GM19468 (cell line): Measurements from ENCODE around the gene MSI2.

Experiments used
- ATAC-seq: cut with Tn5 transposase; IDR thresholded peaks from one replicate; pipeline ENCODE4 v1.9.1; 2021; ENCODE audit warnings: mild to moderate bottlenecking, moderate library complexity, moderate number of reproducible peaks; ENCODE audit not compliant: unreplicated experiment; ENCODE audit errors: extremely low read depth

MSI2 gene

DNA sequence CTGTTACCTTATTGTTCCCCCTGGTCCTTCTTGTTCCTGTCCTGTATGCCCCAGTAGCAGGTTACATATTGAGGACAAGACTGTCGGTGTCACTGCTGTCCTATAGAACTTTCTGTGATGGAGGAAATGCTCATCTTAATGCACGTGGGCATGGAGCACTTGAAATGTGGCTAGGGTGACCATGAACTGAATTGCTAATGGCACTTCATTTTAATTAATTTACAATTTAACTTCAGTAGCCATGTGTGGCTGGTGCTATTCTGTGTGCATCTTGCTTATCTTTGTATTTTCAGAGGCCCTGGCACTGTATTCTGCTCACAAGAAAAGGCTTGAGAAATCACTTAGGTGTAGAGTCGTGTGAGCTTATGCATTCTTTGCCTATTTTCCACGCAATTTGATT, 125.2 kb downstream of the MSI2 start:
- ATAC-seq = no peak

DNA sequence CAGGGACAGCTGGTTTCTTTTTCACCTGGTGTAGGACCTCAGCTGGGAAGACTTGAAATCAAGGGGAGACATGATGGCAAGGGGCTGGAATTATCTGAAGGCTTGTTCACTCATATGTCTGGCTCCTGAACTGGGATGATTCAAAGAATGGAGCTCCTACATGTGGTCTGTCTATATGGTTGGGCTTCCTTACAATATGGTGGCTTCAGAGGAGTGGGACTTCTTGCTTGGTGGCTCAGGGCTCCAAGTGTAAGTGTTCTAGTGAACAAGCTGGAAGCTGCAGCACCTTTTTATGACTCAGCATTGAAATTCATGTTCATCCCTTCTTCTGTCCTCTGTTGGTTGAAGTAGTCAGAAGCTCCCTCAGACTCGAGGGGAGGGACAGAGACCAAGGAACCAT, 127.9 kb downstream of the MSI2 start:
- no peak for ATAC-seq

DNA sequence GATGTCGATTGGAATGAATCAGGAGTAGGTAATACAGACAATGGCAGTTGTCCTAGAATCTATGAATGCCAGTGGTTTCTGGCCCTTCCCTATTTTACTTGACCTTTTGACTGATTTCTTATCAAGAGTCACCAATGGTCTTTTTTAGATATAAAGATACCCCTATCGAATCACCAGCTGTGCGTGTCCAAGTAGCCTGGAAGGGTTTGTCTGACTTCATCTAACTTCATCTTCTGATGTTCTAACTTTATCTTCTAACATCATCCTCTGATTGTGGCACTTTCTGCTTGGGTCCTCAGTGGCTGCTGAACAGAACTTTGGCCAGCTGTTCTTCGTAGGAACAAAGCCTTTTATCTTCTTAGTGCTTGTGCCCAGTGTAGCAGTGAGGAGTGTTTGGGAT, 129.7 kb downstream of the MSI2 start:
- ATAC-seq = no peak

DNA sequence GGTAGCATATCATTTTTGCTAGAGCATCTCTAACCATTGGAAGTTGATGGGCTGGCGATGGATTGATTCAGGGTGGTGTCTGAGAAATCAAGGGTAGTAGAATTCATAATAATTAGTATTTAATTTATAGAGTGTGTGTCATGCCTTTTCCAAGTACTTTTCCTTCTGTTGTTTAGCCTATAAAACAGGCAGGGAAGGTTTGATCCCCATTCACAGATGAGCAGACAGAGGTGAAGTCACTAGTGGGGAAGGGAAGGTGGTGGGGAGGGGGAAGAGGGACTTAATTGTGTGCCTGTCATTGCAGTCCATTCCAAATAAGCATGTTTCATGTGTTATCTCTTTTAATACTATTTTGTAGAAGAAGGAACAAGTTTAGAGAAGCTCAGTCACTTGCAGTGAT, 131.3 kb downstream of the MSI2 start:
- no peak for ATAC-seq

DNA sequence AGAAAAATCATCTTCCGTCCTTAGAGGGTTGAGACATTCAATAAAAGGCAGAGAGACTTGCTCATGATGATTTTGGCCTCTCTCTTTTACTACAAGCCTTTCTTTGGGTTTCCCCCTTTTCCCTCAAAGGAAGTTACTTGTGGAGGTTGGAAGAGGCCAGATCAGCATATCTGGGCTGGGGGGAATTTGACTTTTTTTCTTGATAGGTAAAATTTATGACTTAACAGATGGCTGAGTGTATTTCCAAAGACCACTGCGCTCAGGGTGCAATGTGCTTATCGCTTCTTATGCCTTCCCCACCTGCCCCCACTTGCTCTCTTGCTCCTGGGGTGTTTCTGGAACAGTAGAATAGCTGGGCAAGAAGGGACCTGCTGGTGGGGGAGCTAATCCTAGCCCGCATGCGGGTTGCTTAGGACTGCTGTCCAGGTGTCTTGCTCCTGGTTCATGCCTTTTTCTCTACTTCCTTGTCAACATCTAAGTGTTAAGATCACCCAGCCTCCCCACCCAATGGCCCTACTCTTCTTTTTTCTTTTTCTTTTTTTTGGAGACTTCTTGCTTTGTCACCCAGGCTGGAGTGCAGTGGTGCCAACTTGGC, 131.9 kb downstream of the MSI2 start:
- ATAC-seq = no peak

DNA sequence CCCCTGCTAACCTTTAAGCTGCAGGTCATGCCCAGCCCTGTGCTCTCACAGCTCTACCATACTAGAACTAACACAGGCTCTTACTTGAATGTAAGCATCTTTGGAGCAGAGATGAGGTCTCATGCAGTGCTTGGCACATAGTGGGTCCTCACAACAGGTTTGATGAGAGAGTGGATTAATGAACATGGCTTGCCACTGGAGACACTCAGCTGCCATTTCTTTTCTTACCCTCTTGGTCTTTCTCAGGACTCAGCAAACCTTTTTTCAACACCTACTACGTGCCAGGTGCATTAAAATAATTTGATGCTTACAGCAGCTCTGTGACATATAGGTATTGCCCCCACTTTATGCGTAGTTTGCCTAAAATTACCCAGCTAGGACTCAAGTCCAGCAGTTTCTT, 133.2 kb downstream of the MSI2 start:
- ATAC-seq = no peak

DNA sequence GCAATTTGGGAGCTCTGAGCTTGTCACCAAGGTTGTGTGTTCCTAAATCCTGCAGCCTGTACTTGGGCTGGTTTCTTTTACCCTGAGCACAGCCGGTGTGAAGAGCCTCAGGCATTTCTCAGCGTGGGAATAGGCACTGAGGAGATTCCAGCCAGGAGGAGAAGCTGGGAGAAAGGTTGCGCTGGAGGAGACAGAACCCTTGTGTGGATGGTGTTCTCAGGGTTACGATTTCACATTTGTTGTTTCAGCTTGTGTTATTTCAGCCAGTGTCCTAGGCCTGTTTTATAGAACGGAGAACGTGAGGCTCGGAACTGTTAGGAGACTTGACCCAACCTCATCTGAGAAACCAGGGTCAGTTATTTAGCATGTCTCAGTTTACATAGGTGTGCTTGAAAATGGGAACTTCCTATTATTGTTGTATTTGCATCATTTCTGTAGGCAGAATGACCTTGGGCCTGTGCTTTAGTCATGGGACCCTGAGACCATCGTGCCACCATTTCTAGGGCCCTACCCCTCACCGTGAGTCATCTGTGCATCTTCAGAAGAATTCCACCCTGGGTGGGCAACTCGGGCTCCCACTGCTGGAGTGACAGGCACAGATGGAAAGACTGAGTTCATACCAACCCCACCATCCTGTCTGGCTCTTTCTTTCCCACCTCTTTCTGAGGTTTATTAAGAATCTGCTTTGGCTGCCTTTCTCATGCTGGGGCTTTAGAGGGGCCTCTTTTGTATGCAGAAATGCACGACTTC, 134.9 kb downstream of the MSI2 start:
- ATAC-seq = no peak

DNA sequence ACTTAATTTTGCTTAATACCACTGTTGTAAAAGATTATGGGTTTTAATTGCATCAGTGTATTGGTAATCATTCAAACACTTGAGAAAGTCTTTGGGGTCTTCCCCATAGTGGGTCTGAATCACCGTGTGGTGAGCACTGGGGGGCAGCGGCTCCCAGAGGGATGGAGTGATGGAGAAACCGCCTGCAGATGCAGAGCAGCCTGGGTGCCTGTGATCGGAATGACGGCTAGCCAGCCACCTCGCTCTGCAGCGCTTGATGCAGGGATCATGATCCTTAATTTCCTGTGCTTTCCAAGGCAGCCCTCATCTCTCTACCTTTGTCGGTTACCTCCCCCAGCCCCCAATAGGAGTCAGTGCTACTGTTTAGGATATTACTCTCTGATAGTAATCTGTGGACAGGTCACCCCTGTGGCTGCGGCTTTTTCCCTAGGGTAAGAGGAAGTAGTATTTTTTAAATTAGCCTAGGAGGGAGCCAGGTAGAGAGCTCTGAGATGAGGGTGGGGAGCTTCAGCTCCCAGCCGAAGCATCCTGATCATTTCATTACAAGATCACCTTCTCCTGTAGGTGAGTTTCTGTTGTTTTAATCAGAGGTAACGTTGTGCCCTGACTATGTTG, 135.6 kb downstream of the MSI2 start:
- no peak for ATAC-seq

DNA sequence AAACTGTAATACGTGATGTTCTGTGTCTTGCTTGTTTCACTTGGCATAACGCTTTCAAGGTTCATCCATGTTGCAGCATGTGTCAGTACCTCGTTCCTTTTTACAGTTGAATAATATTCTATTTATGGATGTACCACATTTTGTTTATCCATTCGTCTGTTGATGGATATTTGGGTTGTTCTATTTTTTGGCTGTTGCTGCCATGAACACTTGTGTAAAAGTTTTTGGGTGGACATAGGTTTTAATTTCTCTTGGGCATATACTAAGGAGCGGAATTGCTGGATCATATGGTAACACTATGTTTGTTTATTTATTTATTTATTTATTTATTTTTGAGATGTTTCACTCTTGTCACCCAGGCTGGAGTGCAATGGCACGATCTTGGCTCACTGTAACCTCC, 137.0 kb downstream of the MSI2 start:
- no peak for ATAC-seq

DNA sequence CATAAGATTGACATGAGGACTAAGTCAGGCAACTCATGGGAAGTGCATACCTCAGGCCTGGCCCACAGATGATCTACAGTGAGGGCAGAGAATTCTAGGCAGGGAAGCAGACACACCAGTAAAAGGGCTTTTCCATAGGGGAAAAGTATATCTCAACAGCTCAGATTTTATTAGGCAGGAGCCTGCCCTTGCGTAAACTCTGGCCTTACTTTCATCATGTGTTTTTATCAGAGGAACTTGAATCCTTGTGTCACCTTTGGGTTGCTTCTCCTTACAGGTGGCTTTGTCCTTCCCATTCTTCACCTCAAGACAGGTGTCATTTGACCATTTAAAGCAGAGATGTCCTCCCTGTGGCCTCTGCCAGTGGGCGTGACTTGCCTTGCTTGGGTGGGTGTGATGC, 138.1 kb downstream of the MSI2 start:
- no peak for ATAC-seq

DNA sequence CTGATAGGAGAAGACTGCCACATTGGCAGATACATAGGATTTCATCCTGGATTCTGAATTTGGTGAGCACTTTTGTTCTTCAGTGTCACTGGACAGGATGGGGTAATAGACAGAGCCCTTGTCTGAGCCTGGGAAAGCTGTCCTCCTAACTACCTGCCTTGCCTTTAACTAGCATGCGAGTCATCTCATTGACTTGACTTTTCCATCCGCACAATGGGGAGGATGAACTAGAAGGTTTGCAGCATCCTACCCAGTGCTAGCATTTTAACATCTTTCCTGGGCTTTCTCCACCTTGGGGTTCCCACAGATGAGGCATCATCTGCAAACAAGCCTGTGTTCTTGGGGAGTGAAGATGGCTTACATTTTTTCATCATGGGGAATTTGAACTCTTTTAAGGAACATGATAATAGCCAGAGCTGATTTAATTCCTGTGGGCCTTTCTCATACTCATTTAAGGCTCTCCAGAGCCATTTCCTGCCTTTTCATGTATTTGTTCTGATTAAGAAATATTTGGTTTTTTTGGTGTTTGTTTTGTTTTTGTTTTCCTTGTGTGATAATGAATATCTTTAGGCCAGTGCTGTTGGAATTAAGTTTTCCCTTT, 139.5 kb downstream of the MSI2 start:
- no peak for ATAC-seq

DNA sequence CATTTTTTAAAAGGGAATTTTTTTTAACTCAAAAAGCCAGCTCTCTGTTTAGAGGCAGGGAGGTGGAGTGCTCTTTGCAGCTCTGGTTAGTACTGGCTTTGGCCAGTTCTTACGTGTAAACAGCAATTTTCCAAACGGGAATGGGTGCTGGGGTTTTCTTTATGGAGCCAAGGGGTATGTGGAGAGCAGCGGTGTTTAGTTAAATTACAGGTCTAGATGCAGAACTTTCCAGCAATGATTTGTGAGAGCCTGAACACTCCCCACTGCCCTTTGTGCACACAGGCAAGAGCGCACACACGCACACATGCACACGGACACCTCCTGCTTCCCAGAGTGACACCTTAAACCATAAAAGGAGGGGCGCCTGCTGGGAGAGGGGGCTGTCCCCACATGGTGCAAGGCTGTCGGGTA, 140.2 kb downstream of the MSI2 start:
- no peak for ATAC-seq

DNA sequence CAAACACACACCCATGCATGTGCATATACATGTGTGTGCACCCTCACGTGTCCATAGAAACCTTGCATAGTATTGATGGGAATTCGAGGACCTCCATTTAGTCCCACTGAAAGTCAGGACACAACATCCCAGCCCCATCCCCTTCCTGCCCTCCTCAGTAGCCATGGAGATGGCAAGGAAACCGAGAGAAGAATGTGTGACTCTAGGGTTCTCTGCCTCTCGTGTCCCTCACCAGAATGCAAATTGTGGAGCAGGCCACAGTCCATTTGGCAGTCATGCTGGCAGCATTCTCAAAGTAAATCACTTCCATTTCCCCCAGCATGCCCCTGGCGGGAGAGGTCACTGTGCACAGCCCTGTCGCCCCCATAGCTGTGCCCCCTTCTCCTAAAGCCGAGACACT, 141.1 kb downstream of the MSI2 start:
- no peak for ATAC-seq

DNA sequence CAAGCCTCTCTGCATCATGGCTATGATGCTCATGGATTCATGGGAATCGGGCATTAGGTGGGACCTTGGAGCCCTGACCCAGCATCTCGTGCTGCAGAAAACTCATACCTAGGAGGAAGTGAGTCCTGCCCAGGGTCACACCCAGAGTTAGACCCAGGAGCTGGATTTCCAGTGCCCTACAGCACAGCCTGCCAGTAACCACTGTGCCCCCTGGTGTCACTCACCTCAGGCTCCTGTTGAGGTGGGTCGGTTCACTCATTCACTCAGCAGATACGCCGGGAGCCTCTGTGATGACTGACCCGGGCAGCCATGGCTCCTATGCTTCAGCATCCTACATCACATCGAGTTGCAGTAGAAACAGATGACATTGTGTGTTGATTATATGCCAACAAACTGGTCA, 143.4 kb downstream of the MSI2 start:
- ATAC-seq = no peak

DNA sequence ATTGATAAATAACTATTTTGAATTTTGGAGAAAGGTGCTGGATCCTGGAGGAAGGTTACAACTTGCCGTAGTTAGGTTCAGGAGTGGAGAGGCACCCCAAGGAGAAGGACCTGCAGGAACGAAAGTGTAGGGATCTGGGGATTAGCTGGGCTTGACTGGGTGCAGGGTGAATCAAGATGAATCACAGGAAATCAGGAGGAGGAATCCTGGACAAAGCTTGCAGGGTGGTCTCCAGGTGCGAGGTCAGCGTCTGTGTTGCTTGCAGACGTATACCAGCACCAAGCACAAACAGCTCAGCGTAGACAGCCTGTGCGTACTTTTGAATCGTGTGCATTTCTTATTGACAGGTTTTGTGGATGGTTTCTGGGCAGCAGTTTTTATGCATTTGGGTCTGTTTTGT, 144.3 kb downstream of the MSI2 start:
- ATAC-seq = no peak

DNA sequence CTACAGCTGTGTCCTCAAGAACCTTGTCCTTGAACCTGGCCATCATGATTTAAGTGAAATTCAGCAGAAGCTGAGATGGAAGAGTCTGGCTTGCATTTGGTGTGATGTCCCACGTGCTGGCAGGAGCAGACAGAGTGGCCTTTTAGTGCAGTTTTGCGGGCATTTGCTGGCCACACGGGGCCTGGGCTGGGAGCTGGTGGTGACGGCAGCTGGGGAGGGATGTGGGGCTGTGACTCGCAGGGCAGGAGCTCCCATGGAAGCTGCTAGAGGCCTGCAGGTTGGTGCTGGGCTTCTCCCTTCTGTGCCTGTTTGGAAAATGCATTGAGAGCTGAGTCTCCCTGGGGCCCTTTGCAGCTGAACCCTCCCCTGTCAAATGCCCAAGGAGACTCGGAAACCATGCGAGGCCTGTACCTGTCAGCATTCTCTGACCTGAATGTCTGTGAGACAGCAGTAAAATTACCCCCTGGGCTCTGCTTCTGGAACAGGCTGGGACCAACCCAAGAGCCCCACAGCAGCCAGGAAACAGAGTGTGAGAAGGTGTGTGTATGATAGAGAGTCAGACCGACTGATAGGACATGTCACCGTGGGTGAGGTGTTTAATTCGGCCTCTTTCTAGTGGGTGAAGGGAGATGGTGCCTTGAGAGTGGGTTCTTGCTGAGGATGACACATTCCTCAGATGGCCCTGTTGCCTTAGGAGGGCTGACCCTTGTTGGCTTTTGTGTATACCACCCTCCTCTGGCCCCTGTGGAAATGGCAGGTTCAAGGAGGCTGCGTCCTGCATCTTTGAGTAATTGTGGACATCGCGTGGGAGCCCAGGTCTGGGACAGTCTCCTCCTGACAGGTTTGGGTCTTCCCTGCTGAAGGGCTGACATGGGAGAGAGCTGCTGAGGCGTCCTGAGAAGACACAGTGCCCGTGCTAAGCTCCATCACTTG, 145.5 kb downstream of the MSI2 start:
- ATAC-seq = no peak

DNA sequence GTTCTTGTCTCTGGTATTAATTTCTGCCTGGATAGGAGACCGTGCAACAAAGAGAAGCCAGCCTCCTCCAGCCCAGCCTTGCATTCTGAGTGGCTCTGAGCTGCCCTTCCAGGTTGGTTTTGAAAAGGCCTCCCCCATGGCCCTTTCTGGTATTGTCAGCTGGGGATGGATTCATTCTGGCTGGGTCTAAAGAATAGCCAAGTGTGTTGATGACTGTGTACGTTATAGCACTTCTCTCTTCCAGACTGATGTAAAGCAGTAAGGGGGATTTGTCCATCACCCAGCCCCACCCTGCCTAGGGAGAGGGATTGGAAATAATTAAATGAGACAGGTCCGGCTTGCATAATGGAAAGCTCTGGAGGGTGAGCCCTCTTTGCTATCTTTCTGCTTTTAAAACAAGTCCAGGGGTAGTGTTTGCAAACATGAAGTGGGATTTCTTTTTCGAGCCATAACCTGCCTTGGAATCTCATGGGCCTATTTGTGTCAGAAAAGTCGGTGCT, 146.4 kb downstream of the MSI2 start:
- ATAC-seq = no peak

DNA sequence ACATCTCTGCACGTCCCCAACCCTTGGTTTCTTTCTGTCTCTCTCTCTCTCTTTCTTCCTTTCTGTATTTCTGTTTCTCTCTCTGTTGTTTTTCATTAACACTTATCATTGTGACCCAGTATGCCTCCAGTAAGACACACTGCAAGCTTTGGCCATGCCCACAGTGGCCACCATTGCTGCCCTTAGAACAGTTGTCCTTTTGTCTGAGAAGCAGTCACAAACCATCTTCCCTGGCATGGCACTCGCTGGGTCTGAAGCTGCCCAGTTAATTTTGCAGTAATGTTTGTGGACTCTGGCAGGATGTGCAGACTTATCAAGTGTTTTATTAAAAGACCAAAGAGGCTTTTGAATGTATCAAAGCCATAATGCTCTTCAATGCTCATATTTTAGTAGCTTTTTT, 146.9 kb downstream of the MSI2 start:
- ATAC-seq = no peak

DNA sequence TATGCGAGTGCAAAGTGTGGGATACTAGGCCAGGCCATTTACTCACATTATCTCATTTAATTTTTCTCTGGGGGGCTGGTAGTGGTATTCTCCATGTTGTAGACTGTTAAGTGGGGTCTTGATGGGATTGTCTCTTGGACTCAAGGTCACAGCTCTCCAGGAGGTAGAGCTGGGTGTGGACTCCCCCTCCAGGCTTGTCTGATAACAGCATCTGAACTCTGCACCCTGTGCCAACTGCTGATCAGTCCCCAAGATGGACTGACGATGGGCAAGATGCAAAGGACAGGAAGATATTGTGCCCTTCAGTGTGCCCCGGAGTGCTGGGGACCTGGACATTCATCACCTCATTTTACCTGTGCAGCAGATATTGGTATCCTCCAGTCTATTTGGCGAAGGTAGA, 147.8 kb downstream of the MSI2 start:
- no peak for ATAC-seq

DNA sequence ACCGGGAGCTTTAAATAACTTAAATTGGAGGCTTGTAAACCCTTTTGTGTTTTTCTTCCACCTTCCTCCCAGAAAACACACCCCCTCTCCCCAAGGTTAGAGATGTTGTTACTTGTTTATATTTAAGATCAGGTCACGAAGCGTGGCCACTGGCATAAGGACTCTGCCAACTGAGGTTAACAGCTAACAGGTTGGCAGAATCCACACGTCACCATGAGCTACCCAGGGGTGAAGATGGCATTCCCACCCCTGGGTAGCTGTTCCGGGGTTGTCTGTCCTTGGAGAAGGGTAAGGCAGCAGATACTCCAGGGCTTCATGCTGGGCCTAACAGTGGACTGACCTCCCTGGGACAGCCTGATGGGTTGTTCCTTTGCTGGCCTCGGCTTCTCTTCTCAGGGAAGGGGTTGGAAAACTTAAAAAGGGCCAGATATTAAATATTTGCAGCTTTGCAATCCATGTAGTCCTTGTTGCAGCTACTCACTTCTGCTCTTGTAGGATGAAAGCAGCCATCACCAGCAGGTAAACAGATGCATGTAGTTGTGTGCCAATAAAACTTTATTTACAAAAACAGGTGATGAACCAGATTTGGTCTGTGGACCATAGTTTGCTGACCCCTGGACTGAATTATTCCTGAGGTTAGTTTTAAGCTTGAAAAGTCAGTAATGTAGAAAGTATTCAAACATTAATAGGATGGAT, 148.6 kb downstream of the MSI2 start:
- no peak for ATAC-seq
